CD14-positive monocyte (primary cell): Measurements from ENCODE around the gene CCDC68. TPM values are rescaled to one million over a fixed set of nuclear protein-coding genes. Genes with fewer than 3 reads are reported as not detected.

Experiments
- DNase-seq, 3 donors: peaks; one replicate each; pipeline ENCODE4 v3.0.0-alpha.2; 2011 to 2022
- H2AFZ ChIP-seq: 2 replicates; pipeline ENCODE4 v1.6.0; 2012; ENCODE audit warnings: mild to moderate bottlenecking, low read depth, low read length, inconsistent platforms; ENCODE audit not compliant: insufficient read depth, poor library complexity, severe bottlenecking
- H3K27ac ChIP-seq, 2 donors: 1 replicate in 1 of 2; 2 replicates in 1 of 2; pipeline ENCODE4 v1.5.1; 2012 to 2013; ENCODE audit warnings: low read length in 2 of 2, control low read depth in 1 of 2, inconsistent platforms in 1 of 2, low read depth in 1 of 2, mild to moderate bottlenecking in 1 of 2
- H3K27me3 ChIP-seq, 2 donors: one replicate each; pipeline versions ENCODE4 v1.6.0 to v1.6.1; 2011 to 2013; ENCODE audit warnings: low read length in 2 of 2; ENCODE audit not compliant: control insufficient read depth in 2 of 2, insufficient read depth in 2 of 2
- H3K36me3 ChIP-seq, 2 donors: replicated peaks in 1 of 2; 1 replicate in 1 of 2; 2 replicates in 1 of 2; pipeline versions ENCODE4 v1.5.1 to v1.6.1; 2012 to 2013; ENCODE audit warnings: low read length in 2 of 2, control low read depth in 1 of 2, inconsistent platforms in 1 of 2, mild to moderate bottlenecking in 1 of 2; ENCODE audit not compliant: insufficient read depth in 2 of 2, control insufficient read depth in 1 of 2
- H3K4me1 ChIP-seq, 2 donors: 1 replicate in 1 of 2; 2 replicates in 1 of 2; pipeline versions ENCODE4 v1.5.1 to v1.6.1; 2012 to 2013; ENCODE audit warnings: low read length in 2 of 2, control low read depth in 1 of 2, inconsistent platforms in 1 of 2, mild to moderate bottlenecking in 1 of 2, moderate library complexity in 1 of 2; ENCODE audit not compliant: insufficient read depth in 2 of 2, control insufficient read depth in 1 of 2
- H3K4me2 ChIP-seq: replicated peaks from 2 replicates; pipeline ENCODE3; 2012; ENCODE audit warnings: low read length, moderate library complexity, mild to moderate bottlenecking; ENCODE audit not compliant: poor library complexity, severe bottlenecking; ENCODE audit errors: extremely low read depth
- H3K4me3 ChIP-seq, 3 experiments: fragments of 200-600 bp in 1 of 3; sonication (generic) in 1 of 3; replicated peaks in 1 of 3; 1 replicate in 2 of 3; 2 replicates in 1 of 3; pipeline ENCODE4 v1.5.1; 2011 to 2013; ENCODE audit warnings: low read length in 3 of 3, mild to moderate bottlenecking in 3 of 3, control low read depth in 2 of 3, low read depth in 2 of 3, inconsistent platforms in 1 of 3, moderate library complexity in 1 of 3
- H3K79me2 ChIP-seq: 2 replicates; pipeline ENCODE4 v1.6.0; 2012; ENCODE audit warnings: mild to moderate bottlenecking, control low read depth, inconsistent platforms, low read length, moderate library complexity; ENCODE audit not compliant: insufficient read depth
- H3K9ac ChIP-seq: 2 replicates; pipeline ENCODE4 v1.6.0; 2017; ENCODE audit warnings: low read length, mild to moderate bottlenecking; ENCODE audit not compliant: insufficient read depth, poor library complexity, severe bottlenecking
- H3K9me3 ChIP-seq, 2 donors: replicated peaks in 1 of 2; 1 replicate in 1 of 2; 2 replicates in 1 of 2; pipeline versions ENCODE4 v1.5.1 to v1.6.1; 2012 to 2013; ENCODE audit warnings: low read length in 2 of 2, control low read depth in 1 of 2; ENCODE audit not compliant: control insufficient read depth in 1 of 2, insufficient read depth in 1 of 2
- H4K20me1 ChIP-seq: 2 replicates; pipeline ENCODE4 v1.6.0; 2012; ENCODE audit warnings: mild to moderate bottlenecking, low read length, control low read depth, moderate library complexity; ENCODE audit not compliant: insufficient read depth
- H3K27ac Mint-ChIP-seq, 7 donors: one replicate each; pipeline ENCODE4 v1.8.0; 2020; ENCODE audit warnings: mild to moderate bottlenecking in 7 of 7, mixed read lengths in 7 of 7, moderate library complexity in 6 of 7, inconsistent platforms in 2 of 7
- H3K27me3 Mint-ChIP-seq, 3 donors: one replicate each; pipeline ENCODE4 v1.8.0; 2021 to 2022; ENCODE audit warnings: low read depth in 3 of 3, mild to moderate bottlenecking in 3 of 3, mixed read lengths in 3 of 3, moderate library complexity in 3 of 3, inconsistent platforms in 1 of 3
- H3K36me3 Mint-ChIP-seq, 2 donors: one replicate each; pipeline ENCODE4 v1.8.0; 2020; ENCODE audit warnings: mixed read lengths in 2 of 2, inconsistent platforms in 1 of 2, mild to moderate bottlenecking in 1 of 2
- H3K4me1 Mint-ChIP-seq: one replicate; pipeline ENCODE4 v1.8.0; 2020; ENCODE audit warnings: mild to moderate bottlenecking, mixed read lengths
- H3K4me3 Mint-ChIP-seq, 2 donors: one replicate each; pipeline ENCODE4 v1.8.0; 2020; ENCODE audit warnings: mild to moderate bottlenecking in 2 of 2, mixed read lengths in 2 of 2, moderate library complexity in 1 of 2
- H3K9me3 Mint-ChIP-seq, 7 donors: one replicate each; pipeline ENCODE4 v1.8.0; 2020 to 2022; ENCODE audit warnings: mixed read lengths in 7 of 7, mild to moderate bottlenecking in 6 of 7, moderate library complexity in 6 of 7, inconsistent platforms in 2 of 7
- CTCF ChIP-seq: fragments of 200-600 bp; IDR thresholded peaks from one replicate; pipeline ENCODE4 v1.8.0; 2022; ENCODE audit warnings: antibody characterized with exemption, mild to moderate bottlenecking
- WGBS: methylation state at CpG from one replicate; pipeline ENCODE4 v1.1.5; 2013; ENCODE audit warnings: missing lambda C conversion rate; ENCODE audit not compliant: insufficient coverage; 5-methylcytosine and 5-hydroxymethylcytosine counted together
- intact Hi-C, 2 donors: fragments of 100-400 bp; cut with micrococcal nuclease; formaldehyde crosslinking; loops; one replicate each; pipeline versions ENCODE4 v1.15.0 to v1.15.1; 2023
- polyA plus RNA-seq, 3 donors: library from polyadenylated mRNA; depleted of rRNA in 1 of 3; unstranded in 2 of 3; stranded (reverse) in 1 of 3; fragments of 300-500 nt in 2 of 3; fragments of >200 nt in 1 of 3; fragmentation: Illumina TruSeq in 2 of 3; gene quantifications; 1 replicate in 2 of 3; 2 replicates in 1 of 3; pipeline ENCODE4 v1.2.3, GENCODE V29; 2012 to 2021

The CCDC68 gene
- polyA plus RNA-seq, 3 donors, result 0.09 to 0.15 TPM; not detected in 1

- Histone ChIP-seq H3K27me3 (peaks cover 31% of the 10 kb centered on the region in 2 donors), H2AFZ (no peak overlapping the region), H3K9ac (no peak overlapping the region), H3K79me2 (no peaks in the 10 kb centered on the region), H3K4me2 (peak overlapping the region; percentile 15), H3K4me1 (peaks cover 37 to 42% of the 10 kb centered on the region in 2 donors), H3K4me3 (no peak overlapping the region), H3K27ac (no peak overlapping the region), H4K20me1 (no peaks in the 10 kb centered on the region), H3K9me3 (no peaks in the 10 kb centered on the region), H3K36me3 (no peaks in the 10 kb centered on the region)
- H3K27ac Mint-ChIP-seq, result peak overlapping the region in 1 of 7 donors; percentile 23
- H3K27me3 Mint-ChIP-seq, result peaks cover 28 to 35% (median 29%) of the 10 kb centered on the region in 3 donors
- peak overlapping the region in 1 of 2 donors; percentile 44 for H3K4me3 Mint-ChIP-seq
- peaks cover 47% of the 10 kb centered on the region for H3K4me1 Mint-ChIP-seq
- peaks cover 0 to 7% (median 2%) of the 10 kb centered on the region in 7 donors for H3K9me3 Mint-ChIP-seq
- intact Hi-C loops, result no loop called here
- no peak for TF ChIP-seq CTCF
- DNase-seq, result peak in 1 of 3 donors; percentile 10
- WGBS, result no CpG with 5 or more reads among the region's 2 CpGs
- peaks cover 0 to 6% of the 10 kb centered on the region in 2 donors for H3K36me3 Mint-ChIP-seq
Observed at GRCh38 chr18:54961016-54961423, 1.8 kb upstream of the CCDC68 start.

DNA sequence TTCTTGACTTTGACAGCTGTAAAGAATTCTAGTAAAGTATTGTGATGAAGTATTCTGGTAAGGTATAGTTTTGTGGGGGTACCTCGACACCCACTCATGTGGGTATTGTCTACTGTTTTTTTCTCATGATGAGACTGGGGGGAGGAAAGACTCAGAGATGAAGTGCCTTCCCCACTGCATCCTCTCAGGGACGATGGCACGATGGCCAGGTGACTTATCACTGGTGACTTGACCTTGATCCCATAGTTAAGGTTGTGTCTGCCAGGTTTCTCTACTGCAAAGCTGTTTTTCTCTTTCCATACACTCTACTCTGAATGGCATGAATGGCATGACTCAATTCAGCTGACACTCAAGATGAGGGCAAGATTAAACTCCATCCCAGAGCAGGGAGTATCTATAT, 936 bp upstream of the CCDC68 start:
- no peak overlapping the region for H2AFZ ChIP-seq
- no peaks in the 10 kb centered on the region for H3K36me3 ChIP-seq
- no peak for DNase-seq
- peaks cover 31% of the 10 kb centered on the region in 2 donors for H3K27me3 ChIP-seq
- no peak overlapping the region for H3K4me2 ChIP-seq
- Mint-ChIP-seq H3K4me1 (peaks cover 43% of the 10 kb centered on the region), H3K27me3 (peaks cover 29 to 41% (median 33%) of the 10 kb centered on the region in 3 donors), H3K36me3 (peaks cover 0 to 6% of the 10 kb centered on the region in 2 donors), H3K4me3 (peak overlapping the region in 1 of 2 donors; percentile 49), H3K9me3 (peaks cover 0 to 7% (median 0%) of the 10 kb centered on the region in 7 donors), H3K27ac (no peak overlapping the region)
- H3K4me1 ChIP-seq, result peaks cover 33 to 39% of the 10 kb centered on the region in 2 donors
- intact Hi-C loops, result no loop called here
- no peak overlapping the region for H3K27ac ChIP-seq
- H3K79me2 ChIP-seq, result no peaks in the 10 kb centered on the region
- no peaks in the 10 kb centered on the region for H3K9me3 ChIP-seq
- TF ChIP-seq CTCF, result no peak
- no peak overlapping the region for H3K9ac ChIP-seq
- H3K4me3 ChIP-seq, result no peak overlapping the region
- H4K20me1 ChIP-seq, result no peaks in the 10 kb centered on the region
- WGBS, result 92% methylated on average over 2 of the region's 3 CpGs
